HG02870 (cell line): Measurements from ENCODE around the gene EYA2.

Experiments
- ATAC-seq: cut with Tn5 transposase; IDR thresholded peaks from one replicate; pipeline ENCODE4 v1.9.1; 2021; ENCODE audit warnings: mild to moderate bottlenecking, moderate library complexity; ENCODE audit not compliant: unreplicated experiment

Gene EYA2

GRCh38 chr20:46975976-46976375 is 81.3 kb downstream of the EYA2 start:
- no peak for ATAC-seq

GRCh38 chr20:46977204-46977603 is 82.6 kb downstream of the EYA2 start:
- no peak for ATAC-seq

GRCh38 chr20:46977909-46978588 is 83.4 kb downstream of the EYA2 start:
- ATAC-seq = no peak

GRCh38 chr20:46978951-46979491 is 84.4 kb downstream of the EYA2 start:
- no peak for ATAC-seq

- no peak for ATAC-seq
Measured at GRCh38 chr20:46979603-46980241, 85.1 kb downstream of the EYA2 start.

GRCh38 chr20:46981184-46981583 is 86.5 kb downstream of the EYA2 start:
- ATAC-seq = no peak

- no peak for ATAC-seq
Measured at GRCh38 chr20:46983466-46983865, 88.8 kb downstream of the EYA2 start.

- no peak for ATAC-seq
Measured at GRCh38 chr20:46984405-46984804, 89.8 kb downstream of the EYA2 start.

GRCh38 chr20:46985250-46985649 is 90.6 kb downstream of the EYA2 start:
- ATAC-seq = no peak

GRCh38 chr20:46985671-46986070 is 91.0 kb downstream of the EYA2 start:
- no peak for ATAC-seq

GRCh38 chr20:46987001-46987400 is 92.4 kb downstream of the EYA2 start:
- ATAC-seq = no peak

- no peak for ATAC-seq
Measured at GRCh38 chr20:46990017-46990595, 95.5 kb downstream of the EYA2 start.

GRCh38 chr20:46990596-46991104 is 96.0 kb downstream of the EYA2 start:
- ATAC-seq = no peak

- ATAC-seq = no peak
Measured at GRCh38 chr20:46991168-46991567, 96.5 kb downstream of the EYA2 start.

- no peak for ATAC-seq
Measured at GRCh38 chr20:46991880-46992639, 97.4 kb downstream of the EYA2 start.

GRCh38 chr20:46992640-46993035 is 98.0 kb downstream of the EYA2 start:
- no peak for ATAC-seq

- no peak for ATAC-seq
Measured at GRCh38 chr20:46993465-46994095, 98.9 kb downstream of the EYA2 start.

GRCh38 chr20:46994341-46994740 is 99.7 kb downstream of the EYA2 start:
- ATAC-seq = no peak

GRCh38 chr20:46995561-46996142 is 101.0 kb downstream of the EYA2 start:
- ATAC-seq = no peak

GRCh38 chr20:46997187-46997586 is 102.5 kb downstream of the EYA2 start:
- no peak for ATAC-seq
